Embryonic facial prominence (tissue), 1 donor: ENCODE data around the gene SORCS2.

Experiments
- DNase-seq: peaks from one replicate; pipeline ENCODE4 v3.0.0-alpha.2; 2016; ENCODE audit errors: extremely low spot score

The SORCS2 gene

GRCh38 chr4:7337196-7338058, 145.1 kb downstream of the SORCS2 start:
- DNase-seq: no peak

- no peak for DNase-seq
These were observed 145.7 kb downstream of the SORCS2 start for GRCh38 chr4:7338059-7338452.

GRCh38 chr4:7338876-7339623, 146.7 kb downstream of the SORCS2 start:
- no peak for DNase-seq

GRCh38 chr4:7339751-7340552, 147.6 kb downstream of the SORCS2 start:
- DNase-seq: no peak

GRCh38 chr4:7340553-7341433, 148.5 kb downstream of the SORCS2 start:
- no peak for DNase-seq

- no peak for DNase-seq
These were observed 149.3 kb downstream of the SORCS2 start for GRCh38 chr4:7341491-7342222.

GRCh38 chr4:7342223-7343080, 150.1 kb downstream of the SORCS2 start:
- DNase-seq: no peak

- no peak for DNase-seq
These were observed 150.8 kb downstream of the SORCS2 start for GRCh38 chr4:7343081-7343655.

GRCh38 chr4:7343950-7344349, 151.6 kb downstream of the SORCS2 start:
- no peak for DNase-seq

GRCh38 chr4:7344636-7345155, 152.4 kb downstream of the SORCS2 start:
- no peak for DNase-seq

GRCh38 chr4:7347981-7348380, 155.6 kb downstream of the SORCS2 start:
- no peak for DNase-seq

- DNase-seq: no peak
These were observed 156.9 kb downstream of the SORCS2 start for GRCh38 chr4:7348946-7349900.

- no peak for DNase-seq
These were observed 158.1 kb downstream of the SORCS2 start for GRCh38 chr4:7350396-7350795.

GRCh38 chr4:7351014-7351413, 158.7 kb downstream of the SORCS2 start:
- DNase-seq: no peak

- DNase-seq: no peak
These were observed 160.1 kb downstream of the SORCS2 start for GRCh38 chr4:7352486-7352885.

GRCh38 chr4:7353046-7353790, 160.9 kb downstream of the SORCS2 start:
- DNase-seq: no peak
